Erythroblast (primary cell): ENCODE data around the gene GPR18.

Source experiments
- GATA1 ChIP-seq: IDR thresholded peaks from 2 replicates; pipeline ENCODE4 v1.6.1; 2011; ENCODE audit warnings: low read depth, mild to moderate bottlenecking, control low read depth, low read length, moderate library complexity
- POLR2A ChIP-seq: IDR thresholded peaks from 2 replicates; pipeline ENCODE4 v1.6.1; 2011; ENCODE audit warnings: mild to moderate bottlenecking, low read length

DNA sequence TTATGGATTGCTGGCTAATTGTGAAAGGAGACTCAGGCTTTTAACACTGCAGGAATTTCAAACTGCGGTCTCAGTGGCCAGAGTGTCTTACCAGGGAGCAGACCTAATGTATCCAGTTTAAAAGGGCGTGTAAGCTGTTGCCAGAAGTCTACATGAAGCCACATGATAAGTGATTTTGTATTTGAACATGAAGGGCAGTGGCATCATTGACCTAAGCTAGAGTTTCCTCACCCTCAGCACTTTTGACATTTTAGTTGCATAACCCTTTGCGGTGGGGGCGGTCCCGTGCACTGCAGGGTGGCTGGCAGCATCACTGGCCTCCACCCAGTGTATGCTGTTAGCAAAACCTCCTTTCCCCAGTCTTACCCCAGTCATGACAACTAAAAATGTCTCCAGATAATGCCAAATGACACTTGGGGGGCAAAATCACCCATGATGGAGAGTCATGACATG lies 23.7 kb upstream of the GPR18 start:
- TF ChIP-seq POLR2A (no peak), GATA1 (no peak)
